Dedifferentiated amniotic fluid mesenchymal stem cell (primary cell): ENCODE data around the gene KCNQ2.

ENCODE experiments used
- DNase-seq: peaks from one replicate; pipeline ENCODE4 v3.0.0-alpha.2; 2016; ENCODE audit errors: extremely low spot score

KCNQ2 gene

GRCh38 chr20:63356931-63357879 lies 115.2 kb downstream of the KCNQ2 start:
- no peak for DNase-seq

DNA sequence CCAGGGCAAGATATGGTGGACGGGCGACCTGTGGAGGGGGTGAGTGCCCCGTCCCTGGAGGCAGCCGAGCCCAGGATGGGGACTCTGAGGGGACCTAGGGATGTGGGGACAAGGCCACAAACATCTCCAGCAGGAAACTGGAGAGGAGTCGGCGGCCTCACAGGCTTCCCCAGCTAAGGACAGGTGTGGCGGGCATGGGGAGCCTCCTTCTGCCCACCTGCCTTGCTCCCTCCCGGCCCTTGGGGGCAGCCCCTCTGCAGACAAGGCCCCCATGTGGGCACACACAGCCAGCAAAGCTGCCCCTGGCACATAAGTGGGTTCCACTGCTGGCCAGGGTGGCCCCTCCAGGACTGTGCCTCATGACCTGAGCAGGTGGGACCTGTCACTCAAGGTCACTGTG lies 115.9 kb downstream of the KCNQ2 start:
- no peak for DNase-seq

DNA sequence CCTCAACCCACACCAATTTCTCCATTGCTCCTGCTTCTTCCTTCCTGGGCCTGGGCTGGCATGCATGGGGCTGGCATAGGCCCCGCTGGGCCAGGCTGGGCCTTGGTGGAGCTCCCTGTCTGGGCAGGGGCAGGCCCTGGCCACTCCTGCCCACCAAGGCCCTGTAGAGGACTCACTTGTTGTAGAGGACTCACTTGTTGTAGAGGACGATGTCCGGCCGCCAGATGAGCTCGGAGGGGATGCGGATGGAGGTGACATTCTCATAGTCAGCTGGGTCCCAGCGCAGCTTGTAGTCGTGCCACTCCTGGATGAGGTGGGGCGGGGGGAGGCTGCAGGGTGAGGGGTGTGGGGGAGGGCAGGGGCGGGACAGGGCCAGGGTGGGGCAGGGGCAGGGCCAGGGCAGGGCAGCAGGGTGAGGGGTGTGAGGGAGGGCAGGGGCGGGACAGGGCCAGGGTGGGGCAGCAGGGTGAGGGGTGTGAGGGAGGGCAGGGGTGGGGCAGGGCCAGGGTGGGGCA lies 116.6 kb downstream of the KCNQ2 start:
- DNase-seq: no peak

GRCh38 chr20:63354636-63355350 lies 117.7 kb downstream of the KCNQ2 start:
- DNase-seq: no peak

GRCh38 chr20:63352811-63353221 lies 119.6 kb downstream of the KCNQ2 start:
- no peak for DNase-seq

DNA sequence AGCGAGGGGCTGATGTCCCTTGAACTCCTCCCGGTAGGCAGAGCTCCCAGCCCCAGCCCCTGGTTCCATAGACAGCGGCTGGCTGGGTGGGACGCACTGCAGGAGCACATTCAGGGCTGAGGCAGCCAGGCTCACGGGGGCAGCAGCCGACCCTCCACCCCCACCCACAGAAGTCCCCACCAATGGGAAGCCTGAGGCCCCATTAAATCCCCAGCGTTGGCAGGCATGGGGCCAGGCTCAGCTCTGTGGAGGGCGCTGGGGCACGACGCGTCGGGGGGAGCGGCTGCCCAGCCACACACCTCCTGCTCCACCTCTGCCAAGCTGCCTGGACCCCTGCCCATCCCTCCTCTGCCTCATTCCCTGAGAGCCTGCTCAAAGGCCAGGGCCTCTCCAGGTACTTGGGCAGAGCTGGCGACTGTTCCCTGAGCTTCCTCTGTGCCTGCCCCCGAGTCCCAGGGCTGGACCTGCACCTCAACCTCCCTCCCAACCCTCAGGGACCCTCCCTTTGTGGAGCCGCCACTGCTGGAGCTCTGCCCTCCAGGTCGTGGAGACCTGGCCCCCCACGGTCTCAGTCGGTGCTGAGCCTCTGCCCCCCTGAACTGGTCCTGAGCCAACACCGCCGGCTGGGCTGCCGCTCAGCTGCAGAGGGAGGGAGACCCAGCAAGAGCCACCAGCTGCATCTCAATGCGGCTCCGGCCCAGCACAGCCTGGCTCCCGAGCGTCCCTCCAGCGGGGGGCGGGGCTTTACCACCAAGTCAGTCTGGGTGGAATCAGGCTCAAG lies 120.5 kb downstream of the KCNQ2 start:
- no peak for DNase-seq

- DNase-seq: no peak
These were observed 121.1 kb downstream of the KCNQ2 start for GRCh38 chr20:63351326-63351700.

GRCh38 chr20:63350597-63351325 lies 121.7 kb downstream of the KCNQ2 start:
- DNase-seq: no peak
